HG02798 (cell line): Measurements from ENCODE around the gene ZFP1.
A peak's percentile ranks its signal among the peaks of the same experiment; 100 is the strongest.

Experiments
- ATAC-seq: cut with Tn5 transposase; IDR thresholded peaks from one replicate; pipeline ENCODE4 v1.9.1; 2021; ENCODE audit warnings: mild to moderate bottlenecking; ENCODE audit not compliant: unreplicated experiment, poor library complexity

The ZFP1 gene

DNA sequence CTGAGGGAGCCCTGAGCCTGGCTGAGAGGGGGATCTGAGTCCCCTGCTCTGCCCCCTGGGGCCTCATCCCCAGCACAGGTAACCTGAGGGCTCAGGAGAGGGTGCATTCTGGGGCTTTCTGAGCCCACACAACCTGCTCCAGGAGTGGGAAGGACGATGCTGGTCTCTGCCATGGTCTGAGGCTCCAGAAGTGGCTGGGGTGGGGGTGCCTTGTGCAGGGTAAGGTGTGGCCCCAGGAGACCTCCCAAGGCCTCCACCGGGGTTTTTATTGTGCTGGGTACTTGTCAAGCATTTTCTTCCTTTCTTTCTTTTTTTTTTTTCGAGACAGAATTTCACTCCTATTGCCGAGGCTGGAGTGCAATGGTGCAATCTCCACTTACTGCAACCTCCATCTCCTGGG, 70.8 kb downstream of the ZFP1 start:
- no peak for ATAC-seq

DNA sequence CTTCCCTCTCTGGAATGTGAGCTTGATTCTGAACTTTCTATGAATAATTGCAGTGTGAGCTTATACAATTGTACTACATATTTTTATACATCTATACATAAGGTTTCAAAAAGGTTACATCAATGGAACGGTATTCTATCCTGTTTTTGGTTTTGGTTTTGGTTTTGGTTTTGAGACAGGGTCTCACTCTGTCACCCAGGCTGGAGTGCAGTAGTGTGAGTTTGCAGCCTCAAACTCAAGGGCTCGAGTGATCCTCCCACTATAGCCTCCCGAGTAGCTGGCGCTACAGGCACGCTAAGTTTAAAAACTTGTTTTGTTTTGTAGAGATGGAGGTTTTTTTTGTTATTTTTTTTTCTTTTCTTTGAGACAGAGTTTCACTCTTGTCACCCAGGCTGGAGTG, 71.5 kb downstream of the ZFP1 start:
- ATAC-seq: peak; percentile 60
